HepG2 (cell line): ENCODE measurements around the gene TPD52L2. TPM values are rescaled to one million over a fixed set of nuclear protein-coding genes. Genes with fewer than 3 reads are reported as not detected.

Experiments used
- DPF2 ChIP-seq: sonication (generic); formaldehyde crosslinking; IDR thresholded peaks from 2 replicates; pipeline ENCODE4 v1.4.0; 2020; ENCODE audit warnings: mild to moderate bottlenecking, low read depth, missing genetic modification reagents, borderline replicate concordance
- ELF3 ChIP-seq: IDR thresholded peaks from 2 replicates; pipeline ENCODE4 v1.6.1; 2016; ENCODE audit warnings: missing genetic modification reagents, missing compliant biosample characterization
- GABPB1 ChIP-seq: IDR thresholded peaks from 2 replicates; pipeline ENCODE4 v1.6.1; 2016; ENCODE audit warnings: mild to moderate bottlenecking, missing genetic modification reagents, moderate library complexity, missing compliant biosample characterization
- GATAD1 ChIP-seq: IDR thresholded peaks from 2 replicates; pipeline ENCODE4 v1.6.1; 2016; ENCODE audit warnings: missing genetic modification reagents, missing compliant biosample characterization
- HOXA7 ChIP-seq: sonication (generic); formaldehyde crosslinking; IDR thresholded peaks from 2 replicates; pipeline ENCODE4 v1.8.1; 2022; ENCODE audit warnings: mild to moderate bottlenecking, missing genetic modification reagents, moderate library complexity
- KDM3A ChIP-seq: IDR thresholded peaks from 2 replicates; pipeline ENCODE4 v1.6.1; 2018; ENCODE audit warnings: low read depth, missing compliant biosample characterization
- MED8 ChIP-seq: sonication (generic); formaldehyde crosslinking; IDR thresholded peaks from 2 replicates; pipeline ENCODE4 v1.8.1; 2023; ENCODE audit warnings: mild to moderate bottlenecking, missing genetic modification reagents; ENCODE audit not compliant: insufficient replicate concordance
- MZF1 ChIP-seq: sonication (generic); formaldehyde crosslinking; IDR thresholded peaks from 2 replicates; pipeline ENCODE4 v1.8.1; 2023; ENCODE audit warnings: mild to moderate bottlenecking, missing genetic modification reagents, borderline replicate concordance
- RAD51 ChIP-seq: fragments of 450-650 bp; IDR thresholded peaks from 2 replicates; pipeline ENCODE4 v1.6.1; 2016; ENCODE audit warnings: borderline replicate concordance
- RELA ChIP-seq: sonication (generic); formaldehyde crosslinking; IDR thresholded peaks from 2 replicates; pipeline ENCODE4 v1.4.0; 2020; ENCODE audit warnings: missing genetic modification reagents
- RXRA ChIP-seq: sonication (generic); formaldehyde crosslinking; IDR thresholded peaks from 2 replicates; pipeline ENCODE4 v1.5.1; 2020; ENCODE audit warnings: missing genetic modification reagents
- ZFP36L1 ChIP-seq: sonication (generic); formaldehyde crosslinking; IDR thresholded peaks from 2 replicates; pipeline ENCODE4 v1.8.0; 2022; ENCODE audit warnings: mild to moderate bottlenecking, missing genetic modification reagents, moderate library complexity
- ZFP37 ChIP-seq: sonication (generic); formaldehyde crosslinking; IDR thresholded peaks from 2 replicates; pipeline ENCODE4 v1.4.0; 2020; ENCODE audit warnings: missing genetic modification reagents, borderline replicate concordance
- ZFX ChIP-seq: sonication (generic); formaldehyde crosslinking; IDR thresholded peaks from 2 replicates; pipeline ENCODE4 v1.4.0; 2020; ENCODE audit warnings: mild to moderate bottlenecking, low read depth, missing genetic modification reagents, moderate library complexity
- ZNF275 ChIP-seq: sonication (generic); formaldehyde crosslinking; IDR thresholded peaks from 2 replicates; pipeline ENCODE4 v1.8.0; 2022; ENCODE audit warnings: missing genetic modification reagents, mild to moderate bottlenecking, inconsistent platforms, borderline replicate concordance
- ZNF703 ChIP-seq: sonication (generic); formaldehyde crosslinking; IDR thresholded peaks from 2 replicates; pipeline ENCODE4 v1.5.1; 2020; ENCODE audit warnings: missing genetic modification reagents, mild to moderate bottlenecking, moderate library complexity, borderline replicate concordance
- ZSCAN21 ChIP-seq: sonication (generic); formaldehyde crosslinking; IDR thresholded peaks from 2 replicates; pipeline ENCODE4 v1.8.0; 2022; ENCODE audit warnings: mild to moderate bottlenecking, missing genetic modification reagents, moderate library complexity, borderline replicate concordance
- polyA plus RNA-seq, 8 experiments: library from polyadenylated mRNA; depleted of rRNA in 3 of 8; stranded (reverse) in 7 of 8; unstranded in 1 of 8; fragments of >200 nt; fragmentation: Illumina TruSeq in 4 of 8; extraction: Trizol in 4 of 8; gene quantifications; 2 replicates each; pipeline versions ENCODE4 v1.2.1 to v1.2.3, GENCODE V29; 2011 to 2016; ENCODE audit warnings: low read depth in 4 of 8, missing spikeins in 1 of 8, mixed read lengths in 1 of 8; ENCODE audit not compliant: insufficient read depth in 1 of 8
- total RNA-seq, 5 experiments: library from RNA; depleted of rRNA; stranded (reverse); fragments of >200 nt; fragmentation: Illumina TruSeq; extraction: Trizol; gene quantifications; 2 replicates each; pipeline ENCODE4 v1.2.3, GENCODE V29; 2016; ENCODE audit warnings: low read depth in 1 of 5
- TF ChIP-seq, protein P1 (sequence below): sonication (generic); formaldehyde crosslinking; IDR thresholded peaks from 2 replicates; pipeline ENCODE4 v1.4.0; 2020; ENCODE audit warnings: missing genetic modification reagents
- TF ChIP-seq, protein P2 (sequence below): sonication (generic); formaldehyde crosslinking; conservative IDR thresholded peaks from 2 replicates; pipeline ENCODE4 v1.8.0; 2022; ENCODE audit warnings: missing genetic modification reagents
- TF ChIP-seq, protein P3 (sequence below), 2 experiments: sonication (generic) in 1 of 2; formaldehyde crosslinking in 1 of 2; IDR thresholded peaks; 2 replicates each; pipeline versions ENCODE4 v1.4.0 to v1.6.1; 2018 to 2020; ENCODE audit warnings: missing genetic modification reagents in 2 of 2, borderline replicate concordance in 1 of 2, low read depth in 1 of 2, mild to moderate bottlenecking in 1 of 2, missing biosample characterization in 1 of 2

TPD52L2 gene
- total and polyA plus RNA-seq, 2 of the 13 experiments (the other 11 are each of a cell fraction or from before 2014, with no cell fraction given): 156 to 184 TPM

GRCh38 chr20:63846888-63847236 lies 18.2 kb upstream of the TPD52L2 start (continued):
- TF ChIP-seq, protein P1, sequence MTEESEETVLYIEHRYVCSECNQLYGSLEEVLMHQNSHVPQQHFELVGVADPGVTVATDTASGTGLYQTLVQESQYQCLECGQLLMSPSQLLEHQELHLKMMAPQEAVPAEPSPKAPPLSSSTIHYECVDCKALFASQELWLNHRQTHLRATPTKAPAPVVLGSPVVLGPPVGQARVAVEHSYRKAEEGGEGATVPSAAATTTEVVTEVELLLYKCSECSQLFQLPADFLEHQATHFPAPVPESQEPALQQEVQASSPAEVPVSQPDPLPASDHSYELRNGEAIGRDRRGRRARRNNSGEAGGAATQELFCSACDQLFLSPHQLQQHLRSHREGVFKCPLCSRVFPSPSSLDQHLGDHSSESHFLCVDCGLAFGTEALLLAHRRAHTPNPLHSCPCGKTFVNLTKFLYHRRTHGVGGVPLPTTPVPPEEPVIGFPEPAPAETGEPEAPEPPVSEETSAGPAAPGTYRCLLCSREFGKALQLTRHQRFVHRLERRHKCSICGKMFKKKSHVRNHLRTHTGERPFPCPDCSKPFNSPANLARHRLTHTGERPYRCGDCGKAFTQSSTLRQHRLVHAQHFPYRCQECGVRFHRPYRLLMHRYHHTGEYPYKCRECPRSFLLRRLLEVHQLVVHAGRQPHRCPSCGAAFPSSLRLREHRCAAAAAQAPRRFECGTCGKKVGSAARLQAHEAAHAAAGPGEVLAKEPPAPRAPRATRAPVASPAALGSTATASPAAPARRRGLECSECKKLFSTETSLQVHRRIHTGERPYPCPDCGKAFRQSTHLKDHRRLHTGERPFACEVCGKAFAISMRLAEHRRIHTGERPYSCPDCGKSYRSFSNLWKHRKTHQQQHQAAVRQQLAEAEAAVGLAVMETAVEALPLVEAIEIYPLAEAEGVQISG (CRISPR knock-in tag): no peak
- TF ChIP-seq GABPB1 (CRISPR knock-in tag): no peak
- no peak for TF ChIP-seq ZFP36L1 (CRISPR knock-in tag)
- TF ChIP-seq ZNF703: no peak
- TF ChIP-seq MZF1 (CRISPR knock-in tag): no peak
- TF ChIP-seq HOXA7 (CRISPR knock-in tag): no peak
- TF ChIP-seq ZFP37: no peak
- TF ChIP-seq RAD51: peak; percentile 41; the same call in 1 of the 2 replicates
- no peak for TF ChIP-seq KDM3A
- no peak for TF ChIP-seq RXRA (CRISPR knock-in tag)
- TF ChIP-seq RELA (CRISPR knock-in tag): no peak
- peak; percentile 46 for TF ChIP-seq DPF2 (CRISPR knock-in tag)
- TF ChIP-seq, protein P2, sequence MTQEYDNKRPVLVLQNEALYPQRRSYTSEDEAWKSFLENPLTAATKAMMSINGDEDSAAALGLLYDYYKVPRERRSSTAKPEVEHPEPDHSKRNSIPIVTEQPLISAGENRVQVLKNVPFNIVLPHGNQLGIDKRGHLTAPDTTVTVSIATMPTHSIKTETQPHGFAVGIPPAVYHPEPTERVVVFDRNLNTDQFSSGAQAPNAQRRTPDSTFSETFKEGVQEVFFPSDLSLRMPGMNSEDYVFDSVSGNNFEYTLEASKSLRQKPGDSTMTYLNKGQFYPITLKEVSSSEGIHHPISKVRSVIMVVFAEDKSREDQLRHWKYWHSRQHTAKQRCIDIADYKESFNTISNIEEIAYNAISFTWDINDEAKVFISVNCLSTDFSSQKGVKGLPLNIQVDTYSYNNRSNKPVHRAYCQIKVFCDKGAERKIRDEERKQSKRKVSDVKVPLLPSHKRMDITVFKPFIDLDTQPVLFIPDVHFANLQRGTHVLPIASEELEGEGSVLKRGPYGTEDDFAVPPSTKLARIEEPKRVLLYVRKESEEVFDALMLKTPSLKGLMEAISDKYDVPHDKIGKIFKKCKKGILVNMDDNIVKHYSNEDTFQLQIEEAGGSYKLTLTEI (CRISPR knock-in tag): no peak
- TF ChIP-seq ZNF275 (CRISPR knock-in tag): no peak
- 0 out of 2 replicates have a peak, but pooled peaks have one; percentile 16 for TF ChIP-seq ZSCAN21
- no peak for TF ChIP-seq ELF3
- no peak for TF ChIP-seq MED8 (CRISPR knock-in tag)
- TF ChIP-seq ZFX (CRISPR knock-in tag): peak; percentile 18; the same call in 1 of the 2 replicates
- TF ChIP-seq GATAD1 (CRISPR knock-in tag): no peak
- TF ChIP-seq, protein P3, sequence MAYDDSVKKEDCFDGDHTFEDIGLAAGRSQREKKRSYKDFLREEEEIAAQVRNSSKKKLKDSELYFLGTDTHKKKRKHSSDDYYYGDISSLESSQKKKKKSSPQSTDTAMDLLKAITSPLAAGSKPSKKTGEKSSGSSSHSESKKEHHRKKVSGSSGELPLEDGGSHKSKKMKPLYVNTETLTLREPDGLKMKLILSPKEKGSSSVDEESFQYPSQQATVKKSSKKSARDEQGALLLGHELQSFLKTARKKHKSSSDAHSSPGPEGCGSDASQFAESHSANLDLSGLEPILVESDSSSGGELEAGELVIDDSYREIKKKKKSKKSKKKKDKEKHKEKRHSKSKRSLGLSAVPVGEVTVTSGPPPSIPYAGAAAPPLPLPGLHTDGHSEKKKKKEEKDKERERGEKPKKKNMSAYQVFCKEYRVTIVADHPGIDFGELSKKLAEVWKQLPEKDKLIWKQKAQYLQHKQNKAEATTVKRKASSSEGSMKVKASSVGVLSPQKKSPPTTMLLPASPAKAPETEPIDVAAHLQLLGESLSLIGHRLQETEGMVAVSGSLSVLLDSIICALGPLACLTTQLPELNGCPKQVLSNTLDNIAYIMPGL (CRISPR knock-in tag; IDR thresholded peaks at IDR 0.05; ENCODE audit: borderline replicate concordance in 1 of 2, low read depth in 1 of 2): no peak
